Suppressor macrophage treated with lipopolysaccharide for 1 hour (primary cell): Measurements from ENCODE around the gene MYL11.
"Not testable (repeated sequence)": the region's sequence is repeated elsewhere in the genome, so short reads cannot be mapped to it uniquely, and the experiment has no call there.

Experiments used
- DNase-seq, 3 donors: peaks; one replicate each; pipeline ENCODE4 v3.0.0-alpha.2; 2020 to 2022

Gene MYL11

DNA sequence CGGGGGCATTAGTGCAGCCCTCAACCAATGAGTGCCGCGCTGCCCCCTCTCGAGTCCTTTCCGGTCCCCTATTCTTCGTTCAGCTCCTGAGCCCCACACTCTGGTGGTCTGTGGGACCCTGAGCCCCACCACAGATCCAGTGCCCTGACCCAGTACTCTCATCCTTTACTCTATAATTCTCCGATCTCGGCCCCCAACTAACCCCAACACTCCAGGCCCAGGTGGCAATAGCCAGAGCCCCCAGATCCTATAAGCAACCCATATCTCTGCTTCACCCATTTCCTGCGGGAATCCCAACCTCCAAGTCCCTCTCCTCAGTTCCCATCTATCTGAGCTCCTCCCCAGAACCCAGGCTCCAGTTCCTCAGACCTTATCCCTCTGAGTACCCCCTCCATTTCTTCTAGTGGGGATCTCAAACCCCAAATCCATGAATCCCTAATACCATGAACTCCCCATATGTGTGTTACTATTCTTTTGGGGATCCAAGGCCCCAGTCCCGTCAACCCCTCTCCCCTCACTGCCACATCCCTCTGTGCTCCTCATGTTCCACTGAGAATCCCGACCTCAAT lies 3.3 kb upstream of the MYL11 start:
- no peak for DNase-seq

DNA sequence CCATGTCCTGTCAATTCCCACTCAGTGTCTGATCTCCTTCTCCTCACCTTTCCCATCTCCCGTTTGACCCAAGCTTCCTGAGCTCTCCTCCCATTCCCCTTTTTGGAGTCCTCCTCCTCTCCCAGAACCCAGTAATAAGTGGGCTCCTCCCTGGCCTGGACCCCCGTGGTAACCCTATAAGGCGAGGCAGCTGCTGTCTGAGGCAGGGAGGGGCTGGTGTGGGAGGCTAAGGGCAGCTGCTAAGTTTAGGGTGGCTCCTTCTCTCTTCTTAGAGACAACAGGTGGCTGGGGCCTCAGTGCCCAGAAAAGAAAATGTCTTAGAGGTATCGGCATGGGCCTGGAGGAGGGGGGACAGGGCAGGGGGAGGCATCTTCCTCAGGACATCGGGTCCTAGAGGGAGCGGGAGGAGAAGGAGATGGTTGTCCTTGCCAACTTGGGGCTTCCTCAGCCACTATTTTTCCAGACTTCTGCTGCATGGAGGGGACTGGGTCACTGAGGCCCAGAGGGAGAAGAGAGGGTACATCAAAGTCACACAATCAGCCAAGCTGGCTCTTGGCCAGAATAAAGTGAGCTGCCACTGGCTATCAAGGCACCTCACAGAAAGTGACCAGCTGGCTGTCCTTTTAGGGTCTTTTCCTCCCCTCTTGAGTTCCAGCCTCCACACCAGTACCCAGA lies 2.4 kb upstream of the MYL11 start:
- DNase-seq = no peak

DNA sequence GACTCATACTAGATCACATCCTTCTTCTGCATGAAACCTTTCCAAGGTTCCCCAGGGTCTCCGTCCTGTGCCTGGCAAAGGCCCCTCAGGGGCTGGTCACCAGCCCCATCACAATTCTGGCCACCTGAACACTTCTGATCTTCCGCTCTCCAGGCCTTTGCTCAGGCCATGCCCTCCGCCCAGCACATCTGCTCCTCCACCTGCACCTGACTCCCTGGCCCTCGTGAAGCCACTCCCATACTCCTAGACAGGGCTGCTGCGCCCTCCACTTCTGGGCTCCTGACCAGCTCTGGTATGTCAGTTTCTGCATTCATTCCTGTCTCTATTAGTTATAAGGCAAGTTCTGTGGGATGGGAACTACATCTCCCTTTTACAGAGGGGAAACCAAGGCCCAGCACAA lies 1.9 kb upstream of the MYL11 start:
- DNase-seq = no peak

DNA sequence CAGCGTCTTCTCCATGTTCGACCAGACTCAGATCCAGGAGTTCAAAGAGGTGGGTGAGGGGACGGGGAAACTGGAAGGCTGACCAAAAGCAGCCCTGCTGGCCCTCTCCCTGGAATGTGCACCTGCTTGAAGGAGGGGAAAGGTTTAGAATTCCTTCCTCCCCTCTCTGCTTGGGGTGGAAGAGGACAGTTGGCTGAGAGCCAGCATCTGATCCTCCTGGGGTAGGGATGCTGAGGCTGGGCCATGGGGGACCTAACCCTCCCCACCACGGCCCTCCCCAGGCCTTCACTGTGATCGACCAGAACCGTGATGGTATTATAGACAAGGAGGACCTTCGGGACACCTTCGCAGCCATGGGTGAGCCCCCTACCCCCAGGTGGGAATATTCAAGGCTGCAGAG lies 1.3 kb downstream of the MYL11 start:
- no peak for DNase-seq

DNA sequence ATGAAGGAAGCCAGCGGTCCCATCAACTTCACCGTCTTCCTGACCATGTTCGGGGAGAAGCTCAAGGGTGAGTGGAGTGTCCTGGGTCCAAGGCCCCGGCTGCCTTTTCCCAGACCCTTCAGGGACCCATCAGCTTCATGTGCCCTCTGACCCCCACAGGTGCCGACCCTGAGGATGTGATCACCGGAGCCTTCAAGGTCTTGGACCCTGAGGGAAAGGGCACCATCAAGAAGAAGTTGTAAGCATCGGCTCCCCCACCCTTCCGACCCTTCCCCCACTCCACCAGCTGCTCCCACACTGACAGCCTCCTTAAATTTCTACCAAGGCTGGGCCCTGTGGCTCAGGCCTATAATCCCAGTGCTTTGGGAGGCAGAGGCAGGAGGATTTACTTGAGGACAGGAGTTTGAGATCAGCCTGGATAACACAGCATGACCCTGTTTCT lies 1.9 kb downstream of the MYL11 start:
- DNase-seq = no peak

DNA sequence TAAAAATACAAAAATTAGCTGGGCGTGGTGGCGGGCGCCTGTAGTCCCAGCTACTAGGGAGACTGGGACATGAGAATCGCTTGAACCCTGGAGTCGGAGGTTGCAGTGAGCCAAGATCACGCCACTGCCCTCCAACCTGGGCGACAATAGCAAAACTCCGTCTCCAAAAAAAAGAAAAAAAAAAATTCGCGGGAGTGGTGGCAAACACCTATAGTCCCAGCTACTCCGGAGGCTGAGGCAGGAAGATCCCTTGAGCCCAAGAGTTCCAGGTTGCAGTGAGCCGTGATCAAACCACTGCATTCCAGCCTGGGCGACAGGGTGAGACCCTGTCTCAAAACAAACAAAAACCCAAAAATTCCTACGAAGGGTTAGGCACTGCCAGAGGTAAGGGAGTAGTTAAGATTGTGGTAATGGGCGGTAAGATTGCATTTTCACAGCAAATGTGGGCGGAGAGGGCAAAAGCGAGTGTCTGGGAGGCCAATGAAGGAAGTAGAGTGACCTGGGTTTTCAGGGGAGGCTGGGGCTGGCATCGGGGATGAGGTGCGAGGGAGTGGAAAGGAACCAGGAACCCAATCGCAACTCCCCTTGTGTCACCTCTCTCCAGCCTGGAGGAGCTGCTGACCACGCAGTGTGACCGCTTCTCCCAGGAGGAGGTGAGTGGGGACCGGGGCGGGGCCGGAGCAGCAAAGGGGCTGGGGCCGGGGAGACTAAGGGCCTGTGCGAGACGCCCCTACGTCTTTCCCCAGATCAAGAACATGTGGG lies 2.6 kb downstream of the MYL11 start:
- DNase-seq = peak in 1 of 3 donors; percentile 54

DNA sequence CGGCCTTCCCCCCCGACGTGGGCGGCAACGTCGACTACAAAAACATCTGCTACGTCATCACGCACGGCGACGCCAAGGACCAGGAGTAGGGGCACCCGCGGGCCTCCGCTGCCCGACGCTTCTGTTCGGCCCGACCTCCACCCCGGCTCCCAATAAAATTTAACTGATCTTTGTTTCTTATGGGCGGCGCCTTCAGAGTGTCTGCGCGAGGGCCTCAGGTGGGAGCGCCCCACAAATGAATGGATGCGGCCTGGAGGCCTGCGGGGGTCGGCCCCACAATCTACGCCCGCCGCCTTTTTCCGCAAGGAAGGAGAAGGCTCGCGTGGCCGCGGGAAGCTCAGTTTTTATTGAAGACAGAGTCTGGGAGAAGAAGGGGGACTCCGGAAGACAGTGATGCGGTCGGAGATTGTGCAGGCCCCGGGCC lies 3.2 kb downstream of the MYL11 start:
- peak; percentile 65 to 83 (median 73) for DNase-seq

DNA sequence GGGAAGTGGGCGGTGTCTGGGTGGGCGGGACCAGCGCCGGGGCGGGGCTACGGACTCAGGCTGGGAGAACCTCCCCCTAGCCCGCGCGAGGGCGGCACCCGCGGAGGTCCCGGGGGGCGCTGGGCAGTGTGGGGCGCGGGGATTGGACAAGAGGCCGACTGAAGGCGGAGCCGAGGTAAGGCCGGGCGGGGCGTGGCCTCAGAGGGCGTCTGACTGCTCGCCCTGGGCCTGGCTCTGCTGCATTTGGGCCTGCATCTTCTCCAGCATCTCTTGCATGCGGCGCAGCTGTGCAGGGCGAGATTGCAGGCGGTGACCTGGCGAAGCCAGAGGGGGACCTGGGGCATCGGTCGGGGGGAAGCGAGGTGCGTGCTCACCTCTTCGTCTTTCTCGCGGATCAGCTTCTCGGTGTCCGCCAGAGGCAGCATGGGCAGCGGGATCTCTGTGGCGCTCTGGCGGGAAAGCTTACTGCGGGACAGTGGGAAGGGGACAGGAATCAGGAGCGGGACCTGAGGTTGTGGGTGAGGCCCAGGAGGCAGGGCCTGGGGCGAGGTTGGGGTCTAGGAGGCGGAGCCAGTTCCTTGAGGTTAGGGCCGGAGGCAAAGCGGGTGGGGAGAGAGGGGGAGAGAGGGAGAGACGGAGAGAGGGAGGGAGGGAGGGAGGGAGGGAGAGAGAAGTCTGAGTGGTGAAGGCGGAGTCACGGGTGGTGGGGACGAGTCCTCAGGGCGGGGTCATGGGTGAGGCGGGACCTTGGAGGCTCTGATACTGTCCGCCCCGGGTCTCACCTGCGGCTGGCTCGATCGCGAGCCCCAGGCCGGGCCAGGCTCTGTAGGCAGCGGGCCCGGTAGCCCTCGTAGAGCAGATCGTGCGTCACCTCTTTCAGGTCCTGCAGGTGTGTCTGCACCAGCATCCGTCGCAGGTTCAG lies 3.9 kb downstream of the MYL11 start:
- DNase-seq = peak; percentile 98 to 100 (median 99)

DNA sequence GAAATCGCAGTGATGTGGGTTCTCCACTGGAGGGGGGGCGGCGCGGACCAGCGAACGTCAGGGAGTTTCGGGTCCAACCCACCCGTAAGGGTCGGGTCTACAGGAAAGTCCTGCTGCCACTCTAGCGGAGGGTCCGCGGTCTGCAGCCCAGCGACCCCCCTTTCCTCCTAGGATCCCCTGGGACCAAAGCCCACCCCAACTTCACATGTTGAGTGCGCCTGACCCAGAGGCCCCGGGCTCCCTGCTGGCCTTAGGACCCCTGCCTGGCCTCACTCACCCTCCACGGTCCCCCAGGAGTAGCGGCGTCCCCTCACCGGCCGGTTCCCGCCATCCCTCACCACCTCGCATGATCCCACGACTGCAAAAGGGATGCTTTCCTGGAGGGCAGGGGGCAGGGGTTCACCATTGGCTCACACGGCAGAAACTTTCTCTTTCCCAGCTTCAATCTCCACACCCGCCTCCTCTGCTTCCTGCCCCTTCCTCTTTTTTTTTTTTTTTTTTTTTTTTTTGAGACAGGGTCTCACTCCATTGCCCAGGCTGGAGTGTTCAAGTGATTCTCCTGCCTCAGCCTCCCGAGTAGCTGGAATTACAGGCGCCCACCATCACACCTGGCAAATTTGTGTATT lies 4.7 kb downstream of the MYL11 start:
- DNase-seq = no peak

DNA sequence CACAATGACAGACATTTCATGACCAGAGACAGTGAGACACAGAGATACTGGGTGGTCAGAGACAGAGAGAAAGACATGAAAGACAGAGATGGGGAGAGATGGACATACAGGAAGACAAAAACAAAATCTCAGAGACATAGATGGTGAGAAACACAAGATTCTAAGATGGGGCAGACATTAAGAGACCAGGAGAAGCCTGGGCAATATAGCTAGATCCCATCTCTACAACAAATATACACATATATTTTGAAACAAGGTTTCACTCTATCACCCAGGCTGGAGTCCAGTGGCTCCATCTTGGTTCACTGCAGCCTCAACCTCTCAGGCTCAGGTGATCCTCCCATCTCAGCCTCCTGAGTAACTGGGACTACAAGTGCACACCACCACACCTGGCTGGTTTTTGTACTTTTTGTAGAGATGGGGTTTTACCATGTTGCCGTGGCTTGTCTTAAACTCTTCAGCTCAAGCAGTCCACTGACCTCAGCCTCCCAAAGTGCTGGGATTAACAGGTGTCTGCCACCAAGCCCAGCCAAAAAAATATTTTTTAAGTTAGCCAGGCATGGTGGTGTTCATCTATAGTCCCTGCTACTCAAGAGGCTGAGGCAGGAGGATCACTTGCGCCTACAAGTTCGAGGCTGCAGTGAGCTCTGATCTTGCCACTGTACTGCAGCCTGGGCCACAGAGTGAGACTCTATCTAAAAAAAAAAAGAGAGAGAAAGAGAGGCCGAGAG lies 5.6 kb downstream of the MYL11 start:
- DNase-seq = no peak

DNA sequence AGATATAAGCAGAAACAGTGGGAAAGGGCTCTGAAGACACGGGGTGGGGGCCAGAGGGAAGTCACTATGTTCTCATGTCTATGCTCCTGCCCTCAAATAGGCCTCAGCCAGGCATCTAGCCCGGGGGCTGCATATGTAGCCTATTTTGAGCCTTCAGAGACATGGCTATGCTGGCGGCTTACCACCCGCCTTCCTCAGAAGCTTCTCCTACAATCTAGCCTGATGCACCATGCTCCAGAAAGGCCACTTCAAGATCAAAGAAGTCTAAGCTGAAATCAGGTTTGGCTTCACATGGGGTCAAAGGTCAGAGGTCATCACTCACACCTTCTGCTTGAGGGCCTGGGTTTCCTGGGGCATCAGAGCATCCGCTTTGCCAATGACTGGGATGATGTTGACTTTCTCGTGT lies 6.2 kb downstream of the MYL11 start:
- no peak for DNase-seq

DNA sequence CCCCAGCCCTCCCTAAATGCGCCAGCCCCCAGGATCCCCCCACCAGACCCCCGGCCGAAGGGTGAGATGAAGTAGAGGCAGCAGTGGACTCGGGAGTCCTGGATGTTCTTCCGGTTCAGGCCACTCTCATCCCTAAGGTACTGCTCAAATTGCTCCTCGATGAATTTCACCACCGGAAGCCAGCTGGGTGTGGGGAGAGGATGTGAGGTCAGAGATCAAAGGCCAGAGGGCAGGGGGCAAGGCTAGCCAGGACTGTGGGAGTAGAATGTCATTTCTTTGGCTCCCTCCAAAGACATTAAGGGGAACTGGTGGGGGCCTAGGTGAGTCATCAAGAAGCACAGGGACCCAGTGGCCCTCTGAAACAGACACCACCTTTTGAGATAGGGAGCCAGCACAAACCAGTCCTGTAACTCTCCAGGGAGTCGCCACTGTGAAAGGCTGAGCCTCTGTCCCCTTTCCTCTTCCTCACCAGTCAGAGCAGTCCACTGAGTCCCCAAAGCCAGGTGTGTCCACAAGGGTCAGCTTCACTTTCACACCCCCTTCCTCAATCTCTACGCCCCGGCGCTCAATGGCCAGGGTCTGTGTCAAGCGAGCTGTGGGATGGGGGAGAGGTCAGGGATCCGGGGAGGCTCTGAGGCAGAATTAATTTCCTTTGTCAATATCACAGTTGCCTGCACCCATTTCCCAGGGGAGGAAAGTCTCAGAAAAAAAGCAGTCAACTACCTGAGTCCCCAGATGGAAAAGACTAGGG lies 6.9 kb downstream of the MYL11 start:
- DNase-seq = no peak

DNA sequence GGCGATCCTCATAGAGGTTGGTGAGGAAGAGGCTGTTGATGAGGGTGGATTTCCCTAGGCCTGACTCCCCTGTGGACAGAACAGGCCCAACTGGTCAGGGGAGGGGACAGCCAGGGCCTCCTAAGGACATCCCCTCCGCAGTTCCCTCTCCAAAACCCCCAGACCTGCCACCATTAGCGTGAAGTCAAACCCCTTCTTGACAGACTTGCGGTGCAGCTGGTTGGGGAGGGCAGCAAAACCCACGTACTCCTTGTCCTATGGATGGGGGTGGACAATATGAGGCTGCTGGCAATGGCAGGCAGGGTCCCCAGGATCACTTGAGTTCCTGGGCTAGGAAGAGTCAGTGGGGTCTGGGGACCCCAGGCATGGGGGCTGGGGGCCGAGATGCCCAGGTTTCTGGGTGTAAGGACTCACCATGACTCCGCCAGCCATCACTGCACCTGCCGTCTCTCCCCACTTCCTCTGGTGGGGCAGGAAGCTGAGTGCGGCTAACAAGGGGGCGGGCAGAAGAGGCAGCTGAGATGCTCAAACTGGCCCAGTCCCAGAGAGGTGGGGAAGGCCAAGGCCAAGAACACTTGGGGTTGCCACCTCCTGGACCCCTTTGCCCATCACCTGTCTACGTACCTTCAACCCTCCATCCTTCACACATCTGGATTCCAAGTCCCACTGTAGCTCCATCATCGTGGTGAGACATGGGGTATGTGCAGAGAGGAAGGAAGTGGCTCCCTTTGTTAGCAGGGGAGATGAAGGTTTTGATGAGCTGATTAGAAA lies 7.7 kb downstream of the MYL11 start, which contains the start of gene SEPTIN1:
Gene SEPTIN1, minus strand, starts transcription at position 451 of the 771 bp plus-strand sequence. Its CDS starts 19 bp downstream, at position 432.
- no peak for DNase-seq

DNA sequence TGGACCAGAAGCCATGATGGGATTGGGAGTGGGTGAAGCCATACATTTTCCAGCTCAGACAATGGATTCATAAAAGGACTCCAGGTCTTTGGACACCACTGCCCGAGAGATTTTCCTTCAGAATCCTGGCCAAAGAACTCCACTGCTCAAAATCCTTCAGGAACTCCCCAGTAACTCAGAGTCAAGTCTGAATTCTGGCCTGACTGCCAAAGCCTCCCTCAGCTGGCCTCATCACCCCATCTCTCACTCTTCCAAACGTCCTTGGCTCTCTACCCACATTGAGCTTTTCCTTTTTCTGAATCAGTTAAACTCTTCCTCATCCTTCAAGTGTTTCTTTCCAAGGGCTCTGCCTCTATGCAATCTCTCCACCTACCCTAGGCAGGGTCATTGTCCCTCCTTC lies 8.9 kb downstream of the MYL11 start:
- DNase-seq = no peak

DNA sequence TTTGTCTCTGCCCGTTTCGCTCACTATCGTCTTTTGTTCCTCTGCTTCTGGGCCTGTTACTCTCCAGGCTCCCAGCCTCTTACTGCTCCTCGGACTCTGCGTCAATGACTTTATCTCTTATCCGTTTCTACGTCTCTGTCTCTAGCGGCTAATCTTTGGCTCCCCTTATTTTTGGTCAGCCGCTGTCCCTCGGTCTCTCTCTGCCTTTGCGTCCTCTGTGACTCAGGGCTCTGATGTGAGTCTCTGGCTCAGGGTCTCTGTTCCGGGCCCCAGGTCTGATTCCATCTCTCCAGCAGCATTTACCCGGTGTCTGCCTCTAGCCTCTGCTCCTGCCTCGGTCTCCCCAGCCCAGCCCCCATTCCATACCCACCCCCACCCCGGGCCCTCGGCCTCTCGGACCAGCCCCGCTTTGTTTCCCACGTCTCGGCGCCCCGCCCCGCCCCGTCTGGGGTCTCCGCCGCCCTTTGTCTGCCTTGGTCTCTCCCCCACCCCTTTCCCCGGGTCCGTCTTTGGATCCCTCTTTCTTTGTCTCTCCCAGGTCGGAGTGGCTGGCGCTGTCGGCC lies 20.1 kb downstream of the MYL11 start:
- DNase-seq = no peak

DNA sequence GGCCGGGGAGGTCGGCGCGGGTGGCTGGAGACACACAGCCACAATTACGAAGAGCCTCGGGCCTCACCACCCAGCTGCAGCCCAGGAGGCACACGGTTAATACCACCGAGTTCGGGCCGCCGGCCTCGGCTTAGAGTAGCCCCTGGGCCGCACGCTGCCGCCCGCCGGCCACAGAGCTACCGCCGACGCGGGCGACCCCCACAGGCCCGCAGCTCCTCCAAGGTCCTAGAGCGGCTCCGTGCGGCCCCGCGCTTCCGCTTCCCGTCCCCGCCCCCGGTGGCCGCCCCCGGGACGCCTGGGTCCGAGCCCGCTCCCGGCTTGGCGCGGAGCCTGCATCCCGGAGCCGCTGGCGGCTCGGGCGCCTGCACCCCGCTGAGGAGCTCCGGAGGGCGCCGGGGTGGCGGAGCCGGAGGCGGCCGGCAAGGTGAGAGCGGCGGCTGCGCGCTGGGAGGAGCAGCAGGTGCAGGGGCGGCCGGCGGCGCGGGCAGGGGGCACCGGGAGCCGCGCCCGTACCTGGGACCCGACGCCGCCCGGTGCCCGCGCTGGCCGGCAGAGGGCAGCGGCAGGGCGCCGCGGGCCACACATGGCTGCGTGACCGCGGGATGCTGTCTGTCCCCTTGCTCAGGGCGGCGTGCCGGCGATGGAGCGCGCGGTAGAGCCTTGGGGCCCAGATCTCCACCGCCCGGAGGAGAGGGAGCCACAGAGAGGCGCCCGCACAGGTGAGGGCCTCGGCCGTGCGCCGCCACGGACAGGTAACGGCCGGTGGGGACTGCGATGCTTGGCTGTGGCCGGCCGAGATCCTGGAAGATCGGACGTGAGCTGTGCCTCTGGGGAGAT lies 20.8 kb downstream of the MYL11 start, which contains the start of gene ZNF48:
Gene ZNF48, plus strand, starts transcription at position 266 of the 837 bp plus-strand sequence. Its CDS starts 375 bp downstream, at position 641.
- DNase-seq = peak; percentile 66 to 87 (median 77)

DNA sequence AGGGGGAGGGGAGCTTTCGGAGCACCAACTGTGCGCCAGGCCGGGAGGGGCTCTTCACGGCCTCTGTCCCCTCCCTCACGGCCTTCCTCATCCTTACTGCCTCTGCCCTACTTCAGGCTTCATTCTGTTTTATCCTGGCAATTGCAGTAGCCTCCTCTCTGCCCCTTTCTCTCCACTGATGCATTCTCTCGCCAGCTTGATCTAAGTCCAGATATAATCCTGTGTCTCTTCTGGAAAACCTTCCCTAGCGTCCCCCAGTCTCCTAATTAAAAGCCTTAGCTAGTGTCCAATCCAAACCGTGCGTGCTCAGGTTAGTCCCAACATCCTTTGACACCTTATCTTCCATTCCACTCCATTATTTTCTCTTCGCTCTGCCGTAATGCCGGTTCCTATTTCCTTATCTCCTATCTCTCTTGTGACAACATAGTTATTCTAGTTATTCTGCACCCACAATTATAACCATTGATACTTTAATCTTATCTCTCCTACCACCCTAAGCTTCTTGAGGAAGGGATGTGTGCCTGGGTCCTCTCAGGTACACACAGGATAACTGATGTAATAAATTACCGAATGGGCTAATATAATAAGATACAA lies 21.5 kb downstream of the MYL11 start:
- no peak for DNase-seq

DNA sequence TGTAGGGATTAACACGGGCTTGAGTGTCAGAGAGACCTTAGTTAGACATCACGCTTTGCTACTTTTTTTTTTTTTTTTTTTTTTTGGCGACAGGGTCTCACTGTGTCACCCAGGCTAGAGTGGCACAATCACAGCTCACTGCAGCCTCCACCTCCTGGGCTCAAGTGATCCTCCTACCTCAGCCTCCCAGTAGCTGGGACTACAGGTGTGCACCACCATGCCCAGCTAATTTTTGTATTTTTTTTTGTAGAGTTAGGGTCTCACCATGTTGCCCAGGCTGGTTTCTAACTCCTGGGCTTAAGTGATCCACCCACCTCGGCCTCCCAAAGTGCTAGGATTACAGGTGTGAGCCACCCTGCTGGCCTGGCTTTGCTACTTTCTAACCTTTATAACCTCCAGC lies 22.0 kb downstream of the MYL11 start:
- not testable (repeated sequence) for DNase-seq
